T-helper 2 cell treated with Interferon-gamma antibody and Interleukin-4, amounts not matched to agents 5 μg/mL and 100 μg/mL, for 36 hours (primary cell): ENCODE measurements around the gene SLC5A10.

ENCODE experiments used
- DNase-seq: peaks from one replicate; pipeline ENCODE4 v3.0.0; 2021; ENCODE audit warnings: low spot score
- H3K27ac Mint-ChIP-seq: one replicate; pipeline ENCODE4 v1.8.0; 2021; ENCODE audit warnings: mild to moderate bottlenecking, mixed read lengths
- H3K27me3 Mint-ChIP-seq: one replicate; pipeline ENCODE4 v1.8.0; 2021; ENCODE audit warnings: low read depth, mixed read lengths
- H3K36me3 Mint-ChIP-seq: one replicate; pipeline ENCODE4 v1.8.0; 2021; ENCODE audit warnings: low read depth, mixed read lengths
- H3K4me1 Mint-ChIP-seq: one replicate; pipeline ENCODE4 v1.8.0; 2021; ENCODE audit warnings: low read depth, mixed read lengths
- H3K4me3 Mint-ChIP-seq: one replicate; pipeline ENCODE4 v1.8.0; 2022; ENCODE audit warnings: mild to moderate bottlenecking, moderate library complexity, mixed read lengths
- H3K9me3 Mint-ChIP-seq: one replicate; pipeline ENCODE4 v1.8.0; 2021; ENCODE audit warnings: mixed read lengths

Gene SLC5A10

GRCh38 chr17:18977021-18977420 lies 25.1 kb downstream of the SLC5A10 start:
- Mint-ChIP-seq H3K27me3 (no peaks in the 10 kb centered on the region), H3K9me3 (no peaks in the 10 kb centered on the region), H3K36me3 (peaks cover 7% of the 10 kb centered on the region), H3K27ac (no peak overlapping the region), H3K4me1 (no peaks in the 10 kb centered on the region), H3K4me3 (no peak overlapping the region)
- DNase-seq = no peak

- DNase-seq = no peak
- H3K4me3 Mint-ChIP-seq = no peak overlapping the region
- H3K4me1 Mint-ChIP-seq = no peaks in the 10 kb centered on the region
- peaks cover 7% of the 10 kb centered on the region for H3K36me3 Mint-ChIP-seq
- no peaks in the 10 kb centered on the region for H3K27me3 Mint-ChIP-seq
- H3K9me3 Mint-ChIP-seq = no peaks in the 10 kb centered on the region
- H3K27ac Mint-ChIP-seq = no peak overlapping the region
These were observed 25.7 kb downstream of the SLC5A10 start for GRCh38 chr17:18977646-18978045.

- no peak overlapping the region for H3K4me3 Mint-ChIP-seq
- H3K27me3 Mint-ChIP-seq = no peaks in the 10 kb centered on the region
- no peak for DNase-seq
- no peak overlapping the region for H3K27ac Mint-ChIP-seq
- no peaks in the 10 kb centered on the region for H3K4me1 Mint-ChIP-seq
- no peaks in the 10 kb centered on the region for H3K9me3 Mint-ChIP-seq
- peaks cover 7% of the 10 kb centered on the region for H3K36me3 Mint-ChIP-seq
These were observed 26.1 kb downstream of the SLC5A10 start for GRCh38 chr17:18978050-18978449.

GRCh38 chr17:18978655-18979054 lies 26.7 kb downstream of the SLC5A10 start:
- DNase-seq = no peak
- H3K27ac Mint-ChIP-seq = no peak overlapping the region
- H3K36me3 Mint-ChIP-seq = peaks cover 5% of the 10 kb centered on the region
- H3K9me3 Mint-ChIP-seq = no peaks in the 10 kb centered on the region
- H3K4me1 Mint-ChIP-seq = no peaks in the 10 kb centered on the region
- no peak overlapping the region for H3K4me3 Mint-ChIP-seq
- no peaks in the 10 kb centered on the region for H3K27me3 Mint-ChIP-seq

GRCh38 chr17:18980682-18981334 lies 28.8 kb downstream of the SLC5A10 start:
- H3K4me1 Mint-ChIP-seq = no peaks in the 10 kb centered on the region
- no peaks in the 10 kb centered on the region for H3K9me3 Mint-ChIP-seq
- no peak for DNase-seq
- peaks cover 5% of the 10 kb centered on the region for H3K36me3 Mint-ChIP-seq
- H3K27ac Mint-ChIP-seq = no peak overlapping the region
- no peaks in the 10 kb centered on the region for H3K27me3 Mint-ChIP-seq
- H3K4me3 Mint-ChIP-seq = no peak overlapping the region

- Mint-ChIP-seq H3K4me1 (no peaks in the 10 kb centered on the region), H3K9me3 (no peaks in the 10 kb centered on the region), H3K4me3 (no peak overlapping the region), H3K27me3 (no peaks in the 10 kb centered on the region), H3K27ac (no peak overlapping the region), H3K36me3 (peaks cover 5% of the 10 kb centered on the region)
- no peak for DNase-seq
These were observed 29.3 kb downstream of the SLC5A10 start for GRCh38 chr17:18981335-18981641.

- peaks cover 5% of the 10 kb centered on the region for H3K36me3 Mint-ChIP-seq
- no peak for DNase-seq
- no peak overlapping the region for H3K4me3 Mint-ChIP-seq
- H3K9me3 Mint-ChIP-seq = no peaks in the 10 kb centered on the region
- H3K4me1 Mint-ChIP-seq = no peaks in the 10 kb centered on the region
- no peak overlapping the region for H3K27ac Mint-ChIP-seq
- no peaks in the 10 kb centered on the region for H3K27me3 Mint-ChIP-seq
These were observed 29.9 kb downstream of the SLC5A10 start for GRCh38 chr17:18981642-18982424.

- Mint-ChIP-seq H3K4me1 (no peaks in the 10 kb centered on the region), H3K27ac (no peak overlapping the region), H3K4me3 (no peak overlapping the region)
These were observed 32.5 kb downstream of the SLC5A10 start for GRCh38 chr17:18984273-18985114.

GRCh38 chr17:18985475-18985874 lies 33.5 kb downstream of the SLC5A10 start:
- Mint-ChIP-seq H3K36me3 (no peaks in the 10 kb centered on the region), H3K27ac (no peak overlapping the region), H3K9me3 (no peaks in the 10 kb centered on the region), H3K27me3 (no peaks in the 10 kb centered on the region), H3K4me1 (no peaks in the 10 kb centered on the region), H3K4me3 (no peak overlapping the region)
- DNase-seq = no peak

More at GRCh38 chr17:18984273-18985114, 32.5 kb downstream of the SLC5A10 start:
- Mint-ChIP-seq H3K36me3 (no peaks in the 10 kb centered on the region), H3K27me3 (no peaks in the 10 kb centered on the region), H3K9me3 (no peaks in the 10 kb centered on the region)
- DNase-seq = no peak

- no peaks in the 10 kb centered on the region for H3K9me3 Mint-ChIP-seq
- no peaks in the 10 kb centered on the region for H3K27me3 Mint-ChIP-seq
These were observed 34.7 kb downstream of the SLC5A10 start for GRCh38 chr17:18986541-18987229.

GRCh38 chr17:18987230-18987610 lies 35.3 kb downstream of the SLC5A10 start:
- Mint-ChIP-seq H3K27ac (no peak overlapping the region), H3K9me3 (no peaks in the 10 kb centered on the region), H3K27me3 (no peaks in the 10 kb centered on the region), H3K4me3 (no peak overlapping the region), H3K36me3 (no peaks in the 10 kb centered on the region), H3K4me1 (no peaks in the 10 kb centered on the region)
- DNase-seq = no peak

More at GRCh38 chr17:18986541-18987229, 34.7 kb downstream of the SLC5A10 start:
- Mint-ChIP-seq H3K36me3 (no peaks in the 10 kb centered on the region), H3K27ac (no peak overlapping the region), H3K4me1 (no peaks in the 10 kb centered on the region), H3K4me3 (no peak overlapping the region)
- DNase-seq = no peak

GRCh38 chr17:18987862-18988545 lies 36.0 kb downstream of the SLC5A10 start:
- Mint-ChIP-seq H3K4me1 (peaks cover 4% of the 10 kb centered on the region), H3K4me3 (no peak overlapping the region), H3K27me3 (no peaks in the 10 kb centered on the region), H3K9me3 (no peaks in the 10 kb centered on the region), H3K36me3 (no peaks in the 10 kb centered on the region), H3K27ac (no peak overlapping the region)
- no peak for DNase-seq

- H3K27ac Mint-ChIP-seq = no peak overlapping the region
- no peaks in the 10 kb centered on the region for H3K9me3 Mint-ChIP-seq
- peaks cover 10% of the 10 kb centered on the region for H3K4me1 Mint-ChIP-seq
- DNase-seq = no peak
- no peaks in the 10 kb centered on the region for H3K27me3 Mint-ChIP-seq
- H3K4me3 Mint-ChIP-seq = no peak overlapping the region
- H3K36me3 Mint-ChIP-seq = no peaks in the 10 kb centered on the region
These were observed 36.7 kb downstream of the SLC5A10 start for GRCh38 chr17:18988546-18989173.
